ENCODE measurements around the gene EVI2B.
"Not testable (repeated sequence)": the region's sequence is repeated elsewhere in the genome, so short reads cannot be mapped to it uniquely, and the experiment has no call there.

The EVI2B gene

GRCh38 chr17:31313982-31314781 is at the start of gene EVI2B:
EVI2B (minus strand) TSS chr17:31314054; CDS start chr17:31305609, 8,445 bp downstream.
- no peak within 1 kb of the TSS for H3K9ac ChIP-seq (ENCODE audit: low read length)
- H3K27me3 ChIP-seq (ENCODE audit: control insufficient read depth, insufficient read depth, low read length) = no peaks in the 10 kb centered on the region
- no peak within 1 kb of the TSS for H3K4me3 ChIP-seq (ENCODE audit: low read length)
- H3K4me1 ChIP-seq (ENCODE audit: control insufficient read depth, insufficient read depth, low read length) = peaks cover under 1% of the 10 kb centered on the region
- no peaks in the 10 kb centered on the region for H3K9me3 ChIP-seq (ENCODE audit: control insufficient read depth, low read length)
- no peaks in the 10 kb centered on the region for H3K36me3 ChIP-seq (ENCODE audit: control insufficient read depth, insufficient read depth, low read length)

DNA sequence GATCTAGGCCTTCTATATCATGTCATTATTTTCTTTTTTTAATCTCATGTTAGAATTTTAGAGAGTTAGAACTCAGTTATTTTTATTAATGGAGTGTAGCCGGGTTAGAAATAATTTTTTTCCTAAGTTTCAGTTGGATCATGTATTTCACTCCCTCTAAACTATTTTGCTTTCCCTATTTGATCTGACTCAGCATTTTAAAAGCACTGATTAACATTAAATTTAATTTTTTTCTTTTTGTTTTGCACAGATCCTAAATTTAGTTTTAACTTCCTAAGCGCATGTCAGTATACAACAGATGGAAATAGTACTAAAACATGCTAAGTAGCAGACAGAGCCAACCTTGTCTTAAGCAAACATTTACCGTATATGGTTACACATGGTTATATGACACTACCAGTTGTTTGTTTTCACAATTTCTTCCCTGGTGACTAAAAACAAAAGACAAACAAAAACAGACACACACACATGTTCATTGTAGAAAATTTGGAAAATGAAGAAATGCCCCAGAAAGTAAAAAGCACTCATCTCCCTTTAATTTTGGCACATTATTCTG is 44.1 kb upstream of the EVI2B start:
- H3K9me3 ChIP-seq (ENCODE audit: control insufficient read depth, low read length) = no peaks in the 10 kb centered on the region
- no peak overlapping the region for H3K4me3 ChIP-seq (ENCODE audit: low read length)
- H3K36me3 ChIP-seq (ENCODE audit: control insufficient read depth, insufficient read depth, low read length) = no peaks in the 10 kb centered on the region
- peaks cover 6% of the 10 kb centered on the region for H3K4me1 ChIP-seq (ENCODE audit: control insufficient read depth, insufficient read depth, low read length)
- no peaks in the 10 kb centered on the region for H3K27me3 ChIP-seq (ENCODE audit: control insufficient read depth, insufficient read depth, low read length)
- no peak overlapping the region for H3K9ac ChIP-seq (ENCODE audit: low read length)

GRCh38 chr17:31357091-31357490 is 43.2 kb upstream of the EVI2B start:
- Histone ChIP-seq H3K9ac (ENCODE audit: low read length) (no peak overlapping the region), H3K9me3 (ENCODE audit: control insufficient read depth, low read length) (no peaks in the 10 kb centered on the region), H3K36me3 (ENCODE audit: control insufficient read depth, insufficient read depth, low read length) (no peaks in the 10 kb centered on the region), H3K4me1 (ENCODE audit: control insufficient read depth, insufficient read depth, low read length) (peaks cover 6% of the 10 kb centered on the region), H3K4me3 (ENCODE audit: low read length) (no peak overlapping the region), H3K27me3 (ENCODE audit: control insufficient read depth, insufficient read depth, low read length) (no peaks in the 10 kb centered on the region)

GRCh38 chr17:31355935-31356334 is 42.1 kb upstream of the EVI2B start:
- Histone ChIP-seq H3K9ac (ENCODE audit: low read length) (no peak overlapping the region), H3K4me1 (ENCODE audit: control insufficient read depth, insufficient read depth, low read length) (peaks cover 6% of the 10 kb centered on the region), H3K9me3 (ENCODE audit: control insufficient read depth, low read length) (no peaks in the 10 kb centered on the region), H3K4me3 (ENCODE audit: low read length) (no peak overlapping the region), H3K27me3 (ENCODE audit: control insufficient read depth, insufficient read depth, low read length) (no peaks in the 10 kb centered on the region), H3K36me3 (ENCODE audit: control insufficient read depth, insufficient read depth, low read length) (no peaks in the 10 kb centered on the region)

DNA sequence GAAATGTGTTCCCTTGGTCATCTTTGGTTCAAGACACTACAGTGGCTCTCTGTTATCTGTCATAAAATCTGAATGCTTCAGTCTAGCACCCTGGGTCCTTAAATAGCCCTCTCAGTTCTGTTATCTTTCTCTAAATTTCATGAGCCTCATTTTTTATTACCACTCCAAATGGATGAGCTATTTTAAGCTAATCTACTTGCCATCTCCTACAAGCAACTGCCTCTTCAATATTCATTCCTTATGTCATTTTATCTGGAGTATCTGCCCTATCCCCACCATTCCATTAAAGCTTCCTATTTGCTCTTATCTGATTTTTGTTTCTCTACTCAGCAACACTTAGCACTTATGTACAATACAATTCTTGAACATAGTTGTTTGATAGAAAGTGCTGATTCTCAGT is 35.6 kb upstream of the EVI2B start:
- H3K27me3 ChIP-seq (ENCODE audit: control insufficient read depth, insufficient read depth, low read length) = no peaks in the 10 kb centered on the region
- no peaks in the 10 kb centered on the region for H3K4me1 ChIP-seq (ENCODE audit: control insufficient read depth, insufficient read depth, low read length)
- no peak overlapping the region for H3K4me3 ChIP-seq (ENCODE audit: low read length)
- no peaks in the 10 kb centered on the region for H3K9me3 ChIP-seq (ENCODE audit: control insufficient read depth, low read length)
- H3K36me3 ChIP-seq (ENCODE audit: control insufficient read depth, insufficient read depth, low read length) = no peaks in the 10 kb centered on the region
- no peak overlapping the region for H3K9ac ChIP-seq (ENCODE audit: low read length)

DNA sequence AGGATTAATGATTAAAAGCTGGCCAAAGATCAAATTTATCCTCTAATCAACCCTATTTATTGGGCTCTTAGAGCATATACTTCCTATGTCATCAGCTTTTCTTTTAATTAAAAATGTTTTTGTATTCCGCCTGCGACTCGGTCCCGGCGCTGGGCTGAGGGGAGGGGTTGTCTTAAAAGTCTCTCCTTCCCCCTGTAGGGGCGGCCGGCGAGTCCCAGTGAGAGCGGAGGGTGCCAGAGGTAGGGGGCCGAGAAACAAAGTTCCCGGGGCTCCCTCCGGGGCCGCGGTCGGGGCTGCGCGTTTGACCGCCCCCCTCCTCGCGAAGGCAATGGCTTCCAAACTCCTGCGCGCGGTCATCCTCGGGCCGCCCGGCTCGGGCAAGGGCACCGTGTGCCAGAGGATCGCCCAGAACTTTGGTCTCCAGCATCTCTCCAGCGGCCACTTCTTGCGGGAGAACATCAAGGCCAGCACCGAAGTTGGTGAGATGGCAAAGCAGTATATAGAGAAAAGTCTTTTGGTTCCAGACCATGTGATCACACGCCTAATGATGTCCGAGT is 31.4 kb upstream of the EVI2B start:
- not testable (repeated sequence) for H3K9me3 ChIP-seq (ENCODE audit: control insufficient read depth, low read length); H3K36me3 ChIP-seq (ENCODE audit: control insufficient read depth, insufficient read depth, low read length)

GRCh38 chr17:31339906-31340661 is 26.2 kb upstream of the EVI2B start:
- no peaks in the 10 kb centered on the region for H3K4me1 ChIP-seq (ENCODE audit: control insufficient read depth, insufficient read depth, low read length)
- H3K36me3 ChIP-seq (ENCODE audit: control insufficient read depth, insufficient read depth, low read length) = no peaks in the 10 kb centered on the region
- H3K4me3 ChIP-seq (ENCODE audit: low read length) = no peak overlapping the region
- no peaks in the 10 kb centered on the region for H3K27me3 ChIP-seq (ENCODE audit: control insufficient read depth, insufficient read depth, low read length)
- H3K9me3 ChIP-seq (ENCODE audit: control insufficient read depth, low read length) = no peaks in the 10 kb centered on the region
- no peak overlapping the region for H3K9ac ChIP-seq (ENCODE audit: low read length)

More for the DNA sequence above, 31.4 kb upstream of the EVI2B start:
- H3K9ac ChIP-seq (ENCODE audit: low read length); H3K4me3 ChIP-seq (ENCODE audit: low read length); H3K4me1 ChIP-seq (ENCODE audit: control insufficient read depth, insufficient read depth, low read length); H3K27me3 ChIP-seq (ENCODE audit: control insufficient read depth, insufficient read depth, low read length): not testable (repeated sequence)

- Histone ChIP-seq H3K4me3 (ENCODE audit: low read length) (no peak overlapping the region), H3K9ac (ENCODE audit: low read length) (no peak overlapping the region), H3K27me3 (ENCODE audit: control insufficient read depth, insufficient read depth, low read length) (no peaks in the 10 kb centered on the region), H3K9me3 (ENCODE audit: control insufficient read depth, low read length) (no peaks in the 10 kb centered on the region), H3K4me1 (ENCODE audit: control insufficient read depth, insufficient read depth, low read length) (no peaks in the 10 kb centered on the region), H3K36me3 (ENCODE audit: control insufficient read depth, insufficient read depth, low read length) (peaks cover 6% of the 10 kb centered on the region)
Measured at GRCh38 chr17:31329221-31329620, 15.4 kb upstream of the EVI2B start.

DNA sequence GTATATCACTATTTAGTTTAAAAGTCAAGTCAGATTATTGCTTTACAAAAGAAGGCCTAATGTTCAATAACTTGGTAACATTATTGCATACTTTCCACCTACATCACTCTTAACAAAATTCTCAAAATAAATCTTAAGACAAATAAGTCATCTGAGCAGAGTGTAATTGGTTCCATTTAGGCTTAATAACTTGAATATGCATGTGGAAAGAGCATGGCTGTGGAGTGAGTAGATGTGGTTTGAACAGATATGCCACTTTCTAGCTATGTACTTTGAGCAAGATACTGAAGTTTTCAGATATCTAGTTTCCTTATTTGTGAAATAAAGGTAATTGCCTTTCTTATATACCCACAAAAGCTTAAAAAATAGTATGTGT is 14.3 kb upstream of the EVI2B start:
- Histone ChIP-seq H3K27me3 (ENCODE audit: control insufficient read depth, insufficient read depth, low read length) (no peaks in the 10 kb centered on the region), H3K9ac (ENCODE audit: low read length) (no peak overlapping the region), H3K4me3 (ENCODE audit: low read length) (no peak overlapping the region), H3K4me1 (ENCODE audit: control insufficient read depth, insufficient read depth, low read length) (no peaks in the 10 kb centered on the region), H3K36me3 (ENCODE audit: control insufficient read depth, insufficient read depth, low read length) (peaks cover 6% of the 10 kb centered on the region), H3K9me3 (ENCODE audit: control insufficient read depth, low read length) (no peaks in the 10 kb centered on the region)

GRCh38 chr17:31327534-31328159 is 13.8 kb upstream of the EVI2B start:
- Histone ChIP-seq H3K4me1 (ENCODE audit: control insufficient read depth, insufficient read depth, low read length) (no peaks in the 10 kb centered on the region), H3K36me3 (ENCODE audit: control insufficient read depth, insufficient read depth, low read length) (peaks cover 6% of the 10 kb centered on the region), H3K9me3 (ENCODE audit: control insufficient read depth, low read length) (no peaks in the 10 kb centered on the region), H3K9ac (ENCODE audit: low read length) (no peak overlapping the region), H3K27me3 (ENCODE audit: control insufficient read depth, insufficient read depth, low read length) (no peaks in the 10 kb centered on the region), H3K4me3 (ENCODE audit: low read length) (no peak overlapping the region)

DNA sequence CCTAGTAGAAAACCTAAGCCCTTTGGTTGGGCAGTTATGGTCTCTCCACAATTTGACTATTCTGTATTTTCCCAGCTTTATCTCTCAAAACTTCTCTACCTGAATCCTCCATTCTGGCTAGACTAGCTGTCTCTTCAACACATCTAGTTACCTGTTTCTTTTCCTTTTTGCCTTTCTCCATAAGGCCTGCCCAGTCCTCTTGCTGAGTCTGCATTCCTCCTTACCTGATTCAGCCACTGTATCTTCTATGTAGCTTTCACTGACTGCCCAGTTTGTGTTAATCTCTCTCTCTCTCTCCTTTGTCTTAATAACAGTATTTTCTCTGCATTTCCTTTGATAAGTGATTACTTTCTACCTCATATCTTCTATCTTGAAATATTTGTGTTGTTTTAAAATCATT is 9.7 kb upstream of the EVI2B start:
- H3K4me3 ChIP-seq (ENCODE audit: low read length) = no peak overlapping the region
- H3K4me1 ChIP-seq (ENCODE audit: control insufficient read depth, insufficient read depth, low read length) = no peaks in the 10 kb centered on the region
- no peaks in the 10 kb centered on the region for H3K9me3 ChIP-seq (ENCODE audit: control insufficient read depth, low read length)
- peaks cover 6% of the 10 kb centered on the region for H3K36me3 ChIP-seq (ENCODE audit: control insufficient read depth, insufficient read depth, low read length)
- H3K27me3 ChIP-seq (ENCODE audit: control insufficient read depth, insufficient read depth, low read length) = no peaks in the 10 kb centered on the region
- H3K9ac ChIP-seq (ENCODE audit: low read length) = no peak overlapping the region

DNA sequence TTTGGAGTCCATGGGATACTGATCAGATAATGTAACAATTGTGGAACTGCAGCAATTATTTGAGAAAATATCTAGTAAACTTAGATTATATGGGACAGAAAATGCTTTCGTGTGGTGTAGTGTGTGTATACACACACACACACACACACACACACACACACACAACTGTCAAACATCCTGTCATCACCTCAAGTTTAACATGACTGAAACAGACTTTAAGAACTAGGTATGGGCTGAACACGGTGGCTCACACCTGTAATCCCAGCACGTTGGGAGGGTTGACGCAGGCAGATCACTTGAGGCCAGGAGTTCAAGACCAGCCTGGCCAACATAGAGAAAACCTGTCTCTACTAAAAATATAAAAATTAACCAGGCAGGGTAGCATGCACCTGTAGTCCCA is 8.1 kb upstream of the EVI2B start:
- peaks cover 6% of the 10 kb centered on the region for H3K36me3 ChIP-seq (ENCODE audit: control insufficient read depth, insufficient read depth, low read length)
- H3K27me3 ChIP-seq (ENCODE audit: control insufficient read depth, insufficient read depth, low read length) = no peaks in the 10 kb centered on the region
- no peak overlapping the region for H3K4me3 ChIP-seq (ENCODE audit: low read length)
- H3K9me3 ChIP-seq (ENCODE audit: control insufficient read depth, low read length) = no peaks in the 10 kb centered on the region
- H3K4me1 ChIP-seq (ENCODE audit: control insufficient read depth, insufficient read depth, low read length) = no peaks in the 10 kb centered on the region
- H3K9ac ChIP-seq (ENCODE audit: low read length) = no peak overlapping the region
